ENCODE measurements around the gene ADPRS. TPM values are rescaled to one million over a fixed set of nuclear protein-coding genes. Genes with fewer than 3 reads are reported as not detected.

ADPRS gene
- total and polyA plus RNA-seq, 2 donors (not counting 1 experiment from before 2014, with no cell fraction given): 25.3 to 30.9 TPM

GRCh38 chr1:36135330-36135667 is 46.6 kb downstream of the ADPRS start:
- no peak overlapping the region for H3K4me3 ChIP-seq (replicated peaks in 1 of 4; ENCODE audit: control extremely low read depth in 1 of 4, insufficient read depth in 1 of 4, low read depth in 3 of 4, low read length in 4 of 4)
- H3K27me3 ChIP-seq (ENCODE audit: control insufficient read depth, insufficient read depth, low read length): no peaks in the 10 kb centered on the region
- H3K36me3 ChIP-seq (ENCODE audit: control insufficient read depth, insufficient read depth, low read length): peaks cover 2% of the 10 kb centered on the region
- no peak for DNase-seq (ENCODE audit: low read depth in 2 of 2)
- H3K4me1 ChIP-seq (ENCODE audit: control insufficient read depth, extremely low read depth, insufficient read depth, low read length): peaks cover 26% of the 10 kb centered on the region
- H3K9ac ChIP-seq (ENCODE audit: insufficient read depth, low read length): no peak overlapping the region
- TF ChIP-seq CTCF (conservative IDR thresholded peaks at IDR 0.05 in 1 of 2, IDR thresholded peaks at IDR 0.05 in 1 of 2; ENCODE audit: low read depth in 1 of 2, low read length in 2 of 2) (no peak), EZH2 (IDR thresholded peaks at IDR 0.05; ENCODE audit: low read length, missing control alignments) (no peak)
- H2AFZ ChIP-seq (ENCODE audit: low read length): no peak overlapping the region
- H3K79me2 ChIP-seq (ENCODE audit: control insufficient read depth, insufficient read depth, low read length): peaks cover 9% of the 10 kb centered on the region
- H3K9me3 ChIP-seq (ENCODE audit: control insufficient read depth, insufficient read depth, low read depth, low read length): no peaks in the 10 kb centered on the region
- H3K27ac ChIP-seq (ENCODE audit: insufficient read depth, low read length): peak overlapping the region; percentile 84
- no peaks in the 10 kb centered on the region for H4K20me1 ChIP-seq (ENCODE audit: control insufficient read depth, extremely low read depth, insufficient read depth, low read length)
- no peak overlapping the region for H3K4me2 ChIP-seq (ENCODE audit: extremely low read depth, insufficient read depth, low read length)

GRCh38 chr1:36135796-36136195 is 47.1 kb downstream of the ADPRS start:
- Histone ChIP-seq H3K4me1 (ENCODE audit: control insufficient read depth, extremely low read depth, insufficient read depth, low read length) (peaks cover 28% of the 10 kb centered on the region), H3K79me2 (ENCODE audit: control insufficient read depth, insufficient read depth, low read length) (peaks cover 11% of the 10 kb centered on the region), H3K4me2 (ENCODE audit: extremely low read depth, insufficient read depth, low read length) (no peak overlapping the region), H3K27me3 (ENCODE audit: control insufficient read depth, insufficient read depth, low read length) (no peaks in the 10 kb centered on the region), H3K9me3 (ENCODE audit: control insufficient read depth, insufficient read depth, low read depth, low read length) (no peaks in the 10 kb centered on the region), H3K9ac (ENCODE audit: insufficient read depth, low read length) (no peak overlapping the region), H2AFZ (ENCODE audit: low read length) (no peak overlapping the region), H3K27ac (ENCODE audit: insufficient read depth, low read length) (peak overlapping the region; percentile 84), H3K36me3 (ENCODE audit: control insufficient read depth, insufficient read depth, low read length) (peaks cover 2% of the 10 kb centered on the region), H4K20me1 (ENCODE audit: control insufficient read depth, extremely low read depth, insufficient read depth, low read length) (no peaks in the 10 kb centered on the region), H3K4me3 (replicated peaks in 1 of 4; ENCODE audit: control extremely low read depth in 1 of 4, insufficient read depth in 1 of 4, low read depth in 3 of 4, low read length in 4 of 4) (no peak overlapping the region)
- no peak for DNase-seq (ENCODE audit: low read depth in 2 of 2)
- TF ChIP-seq EZH2 (IDR thresholded peaks at IDR 0.05; ENCODE audit: low read length, missing control alignments) (no peak), CTCF (conservative IDR thresholded peaks at IDR 0.05 in 1 of 2, IDR thresholded peaks at IDR 0.05 in 1 of 2; ENCODE audit: low read depth in 1 of 2, low read length in 2 of 2) (no peak)

GRCh38 chr1:36136535-36136934 is 47.8 kb downstream of the ADPRS start:
- Histone ChIP-seq H2AFZ (ENCODE audit: low read length) (no peak overlapping the region), H3K9me3 (ENCODE audit: control insufficient read depth, insufficient read depth, low read depth, low read length) (no peaks in the 10 kb centered on the region), H3K27me3 (ENCODE audit: control insufficient read depth, insufficient read depth, low read length) (no peaks in the 10 kb centered on the region), H3K79me2 (ENCODE audit: control insufficient read depth, insufficient read depth, low read length) (peaks cover 16% of the 10 kb centered on the region), H3K36me3 (ENCODE audit: control insufficient read depth, insufficient read depth, low read length) (peaks cover 2% of the 10 kb centered on the region), H3K4me2 (ENCODE audit: extremely low read depth, insufficient read depth, low read length) (no peak overlapping the region), H3K27ac (ENCODE audit: insufficient read depth, low read length) (peak overlapping the region; percentile 84), H3K4me3 (replicated peaks in 1 of 4; ENCODE audit: control extremely low read depth in 1 of 4, insufficient read depth in 1 of 4, low read depth in 3 of 4, low read length in 4 of 4) (no peak overlapping the region), H3K4me1 (ENCODE audit: control insufficient read depth, extremely low read depth, insufficient read depth, low read length) (peaks cover 28% of the 10 kb centered on the region), H4K20me1 (ENCODE audit: control insufficient read depth, extremely low read depth, insufficient read depth, low read length) (no peaks in the 10 kb centered on the region), H3K9ac (ENCODE audit: insufficient read depth, low read length) (no peak overlapping the region)
- DNase-seq (ENCODE audit: low read depth in 2 of 2): peak; percentile 80 to 94
- TF ChIP-seq CTCF (conservative IDR thresholded peaks at IDR 0.05 in 1 of 2, IDR thresholded peaks at IDR 0.05 in 1 of 2; ENCODE audit: low read depth in 1 of 2, low read length in 2 of 2) (no peak), EZH2 (IDR thresholded peaks at IDR 0.05; ENCODE audit: low read length, missing control alignments) (no peak)
